ENCODE results near the gene MAP2K1. TPM values are rescaled to one million over a fixed set of nuclear protein-coding genes. Genes with fewer than 3 reads are reported as not detected.
"Not testable (repeated sequence)": the region's sequence is repeated elsewhere in the genome, so short reads cannot be mapped to it uniquely, and the experiment has no call there.

The MAP2K1 gene
- total and polyA plus RNA-seq, 3 experiments from 2014 or later, result 45.3 to 72.2 (median 69.2) TPM

- DNase-seq, result no peak
- CTCF ChIA-PET, result interaction anchor here (0.7 to 7.8 kb wide), 3 partner anchors 13 to 115 kb away, joined by 3 to 95 read pairs (median 9); partner anchors contain the start of genes RPL4 and SNAPC5
Measured at GRCh38 chr15:66388576-66388975, 1.9 kb downstream of the MAP2K1 start.

GRCh38 chr15:66389098-66389858 is 2.6 kb downstream of the MAP2K1 start:
- POLR2A ChIA-PET, result no interaction called here
- H3K4me1 ChIP-seq (ENCODE audit: insufficient read depth, low read length), result peaks cover 71% of the 10 kb centered on the region
- H3K9me3 ChIP-seq (ENCODE audit: low read length), result no peaks in the 10 kb centered on the region
- peak in 3 of 5 donors; percentile 20 to 50 (median 32) for DNase-seq
- H3K4me3 ChIP-seq (ENCODE audit: low read length), result no peak overlapping the region
- H3K36me3 ChIP-seq (ENCODE audit: insufficient read depth, low read length), result no peaks in the 10 kb centered on the region
- Mint-ChIP-seq H3K9me3 (no peaks in the 10 kb centered on the region), H3K4me1 (peaks cover 68 to 82% (median 81%) of the 10 kb centered on the region in 3 donors), H3K27ac (peak overlapping the region; percentile 66 to 92 (median 84)), H3K27me3 (no peaks in the 10 kb centered on the region), H3K4me3 (peak overlapping the region; percentile 76 to 96 (median 94)), H3K36me3 (peaks cover 0 to 22% (median 0%) of the 10 kb centered on the region in 3 donors)
- H3K27ac ChIP-seq (ENCODE audit: low read depth, low read length), result no peak overlapping the region
- CTCF ChIA-PET, result interaction anchor here (0.7 to 7.8 kb wide), 2 partner anchors 13 to 109 kb away, joined by 3 to 95 read pairs; partner anchors contain the start of gene SNAPC5
- H3K27me3 ChIP-seq (ENCODE audit: insufficient read depth, low read length, poor library complexity, severe bottlenecking), result no peaks in the 10 kb centered on the region

More at GRCh38 chr15:66388576-66388975, 1.9 kb downstream of the MAP2K1 start:
- Histone ChIP-seq H3K36me3 (ENCODE audit: insufficient read depth, low read length) (no peaks in the 10 kb centered on the region), H3K4me3 (ENCODE audit: low read length) (no peak overlapping the region), H3K4me1 (ENCODE audit: insufficient read depth, low read length) (peaks cover 64% of the 10 kb centered on the region), H3K9me3 (ENCODE audit: low read length) (no peaks in the 10 kb centered on the region), H3K27ac (ENCODE audit: low read depth, low read length) (no peak overlapping the region), H3K27me3 (ENCODE audit: insufficient read depth, low read length, poor library complexity, severe bottlenecking) (no peaks in the 10 kb centered on the region)
- Mint-ChIP-seq H3K36me3 (peaks cover 0 to 20% (median 0%) of the 10 kb centered on the region in 3 donors), H3K9me3 (no peaks in the 10 kb centered on the region), H3K4me3 (peak overlapping the region; percentile 88 to 96 (median 94)), H3K4me1 (peaks cover 61 to 75% (median 74%) of the 10 kb centered on the region in 3 donors), H3K27me3 (no peaks in the 10 kb centered on the region), H3K27ac (peak overlapping the region; percentile 61 to 95 (median 74))
- POLR2A ChIA-PET, result no interaction called here

- Mint-ChIP-seq H3K4me3 (peak overlapping the region; percentile 71 to 96 (median 88)), H3K27ac (peak overlapping the region; percentile 61 to 92 (median 84)), H3K27me3 (no peaks in the 10 kb centered on the region), H3K36me3 (peaks cover 0 to 22% (median 0%) of the 10 kb centered on the region in 3 donors), H3K9me3 (no peaks in the 10 kb centered on the region), H3K4me1 (peaks cover 72 to 85% (median 84%) of the 10 kb centered on the region in 3 donors)
- POLR2A ChIA-PET, result no interaction called here
- Histone ChIP-seq H3K27me3 (ENCODE audit: insufficient read depth, low read length, poor library complexity, severe bottlenecking) (no peaks in the 10 kb centered on the region), H3K36me3 (ENCODE audit: insufficient read depth, low read length) (no peaks in the 10 kb centered on the region), H3K4me3 (ENCODE audit: low read length) (no peak overlapping the region), H3K9me3 (ENCODE audit: low read length) (no peaks in the 10 kb centered on the region), H3K4me1 (ENCODE audit: insufficient read depth, low read length) (peaks cover 77% of the 10 kb centered on the region), H3K27ac (ENCODE audit: low read depth, low read length) (no peak overlapping the region)
- CTCF ChIA-PET, result interaction anchor here (7.8 kb wide), 1 partner anchor 108 kb away, joined by 95 read pairs; the partner anchor contains the start of gene SNAPC5
- no peak for DNase-seq
Measured at GRCh38 chr15:66389859-66390381, 3.2 kb downstream of the MAP2K1 start.

GRCh38 chr15:66390678-66391077 is 4.0 kb downstream of the MAP2K1 start:
- DNase-seq, result peak in 3 of 5 donors; percentile 29 to 48 (median 39)

GRCh38 chr15:66393037-66393436 is 6.3 kb downstream of the MAP2K1 start:
- H3K27me3 ChIP-seq (ENCODE audit: insufficient read depth, low read length, poor library complexity, severe bottlenecking); H3K36me3 ChIP-seq (ENCODE audit: insufficient read depth, low read length); H3K9me3 ChIP-seq (ENCODE audit: low read length); H3K27me3 Mint-ChIP-seq; H3K27ac ChIP-seq (ENCODE audit: low read depth, low read length); H3K4me3 Mint-ChIP-seq; CTCF ChIA-PET; POLR2A ChIA-PET; H3K9me3 Mint-ChIP-seq; DNase-seq; H3K4me3 ChIP-seq (ENCODE audit: low read length): not testable (repeated sequence)
- H3K36me3 Mint-ChIP-seq, result peaks cover 0 to 19% (median 0%) of the 10 kb centered on the region in 3 donors
- peaks cover 81% of the 10 kb centered on the region for H3K4me1 ChIP-seq (ENCODE audit: insufficient read depth, low read length)
- H3K4me1 Mint-ChIP-seq, result peaks cover 69 to 86% (median 84%) of the 10 kb centered on the region in 3 donors
- H3K27ac Mint-ChIP-seq, result peak overlapping the region in 7 of 8 donors; percentile 66 to 93 (median 75)

More at GRCh38 chr15:66390678-66391077, 4.0 kb downstream of the MAP2K1 start:
- H3K9me3 Mint-ChIP-seq, result no peaks in the 10 kb centered on the region
- H3K27ac Mint-ChIP-seq, result peak overlapping the region; percentile 66 to 93 (median 89)
- ChIA-PET CTCF (interaction anchor here (0.9 to 7.8 kb wide), 2 partner anchors 13 to 108 kb away, joined by 3 to 95 read pairs; partner anchors contain the start of gene SNAPC5), POLR2A (interaction anchor here (0.6 kb wide), 2 partner anchors 13 to 113 kb away, joined by 3 to 4 read pairs; no protein-coding TSS in a partner anchor)
- Histone ChIP-seq H3K4me1 (ENCODE audit: insufficient read depth, low read length) (peaks cover 84% of the 10 kb centered on the region), H3K4me3 (ENCODE audit: low read length) (peak overlapping the region; percentile 3), H3K9me3 (ENCODE audit: low read length) (no peaks in the 10 kb centered on the region), H3K27ac (ENCODE audit: low read depth, low read length) (no peak overlapping the region), H3K27me3 (ENCODE audit: insufficient read depth, low read length, poor library complexity, severe bottlenecking) (no peaks in the 10 kb centered on the region), H3K36me3 (ENCODE audit: insufficient read depth, low read length) (no peaks in the 10 kb centered on the region)
- peak overlapping the region; percentile 71 to 94 (median 87) for H3K4me3 Mint-ChIP-seq
- peaks cover 0 to 22% (median 0%) of the 10 kb centered on the region in 3 donors for H3K36me3 Mint-ChIP-seq
- H3K27me3 Mint-ChIP-seq, result no peaks in the 10 kb centered on the region
- peaks cover 74 to 89% (median 88%) of the 10 kb centered on the region in 3 donors for H3K4me1 Mint-ChIP-seq

- peaks cover 66% of the 10 kb centered on the region for H3K4me1 ChIP-seq (ENCODE audit: insufficient read depth, low read length)
- H3K4me3 ChIP-seq (ENCODE audit: low read length), result no peak overlapping the region
- peaks cover 56 to 84% (median 72%) of the 10 kb centered on the region in 3 donors for H3K4me1 Mint-ChIP-seq
- H3K27me3 Mint-ChIP-seq, result no peaks in the 10 kb centered on the region
- H3K36me3 ChIP-seq (ENCODE audit: insufficient read depth, low read length), result no peaks in the 10 kb centered on the region
- DNase-seq, result no peak
- H3K27ac ChIP-seq (ENCODE audit: low read depth, low read length), result no peak overlapping the region
- POLR2A ChIA-PET, result interaction anchor here (1.2 kb wide), 1 partner anchor 8 kb away, joined by 5 read pairs; the partner anchor contains the start of gene MAP2K1
- H3K9me3 Mint-ChIP-seq, result no peaks in the 10 kb centered on the region
- peaks cover 0 to 28% (median 0%) of the 10 kb centered on the region in 3 donors for H3K36me3 Mint-ChIP-seq
- H3K9me3 ChIP-seq (ENCODE audit: low read length), result no peaks in the 10 kb centered on the region
- peak overlapping the region in 3 of 7 donors; percentile 30 to 34 (median 30) for H3K4me3 Mint-ChIP-seq
- H3K27ac Mint-ChIP-seq, result peak overlapping the region in 7 of 8 donors; percentile 16 to 92 (median 46)
- CTCF ChIA-PET, result no interaction called here
- H3K27me3 ChIP-seq (ENCODE audit: insufficient read depth, low read length, poor library complexity, severe bottlenecking), result no peaks in the 10 kb centered on the region
Measured at GRCh38 chr15:66394472-66394871, 7.8 kb downstream of the MAP2K1 start.

- H3K36me3 ChIP-seq (ENCODE audit: insufficient read depth, low read length), result no peaks in the 10 kb centered on the region
- ChIA-PET CTCF (no interaction called here), POLR2A (interaction anchor here (1.2 kb wide), 1 partner anchor 8 kb away, joined by 5 read pairs; the partner anchor contains the start of gene MAP2K1)
- Mint-ChIP-seq H3K27ac (peak overlapping the region in 7 of 8 donors; percentile 5 to 92 (median 46)), H3K36me3 (peaks cover 0 to 28% (median 0%) of the 10 kb centered on the region in 3 donors), H3K4me1 (peaks cover 53 to 79% (median 68%) of the 10 kb centered on the region in 3 donors), H3K27me3 (no peaks in the 10 kb centered on the region), H3K9me3 (no peaks in the 10 kb centered on the region), H3K4me3 (peak overlapping the region in 1 of 7 donors; percentile 30)
- H3K4me1 ChIP-seq (ENCODE audit: insufficient read depth, low read length), result peaks cover 62% of the 10 kb centered on the region
- no peaks in the 10 kb centered on the region for H3K9me3 ChIP-seq (ENCODE audit: low read length)
- DNase-seq, result no peak
- no peaks in the 10 kb centered on the region for H3K27me3 ChIP-seq (ENCODE audit: insufficient read depth, low read length, poor library complexity, severe bottlenecking)
- no peak overlapping the region for H3K27ac ChIP-seq (ENCODE audit: low read depth, low read length)
- H3K4me3 ChIP-seq (ENCODE audit: low read length), result no peak overlapping the region
Measured at GRCh38 chr15:66394915-66395314, 8.2 kb downstream of the MAP2K1 start.
